ENCODE results near the gene SCAMP4.

Gene SCAMP4

GRCh38 chr19:1938071-1938470, 32.9 kb downstream of the SCAMP4 start:
- no peak for DNase-seq (ENCODE audit: low read depth in 2 of 2)

- no peak for DNase-seq (ENCODE audit: low read depth in 2 of 2)
Measured at GRCh38 chr19:1941146-1942077, 36.2 kb downstream of the SCAMP4 start, which contains the start of gene CSNK1G2. CSNK1G2 (plus strand) TSS chr19:1941172; CDS start chr19:1969773, 28,601 bp downstream.

- DNase-seq (ENCODE audit: low read depth in 2 of 2): peak; percentile 55 to 67
Measured at GRCh38 chr19:1942078-1942933, 37.1 kb downstream of the SCAMP4 start.

GRCh38 chr19:1942934-1943555, 37.8 kb downstream of the SCAMP4 start:
- no peak for DNase-seq (ENCODE audit: low read depth in 2 of 2)

- no peak for DNase-seq (ENCODE audit: low read depth in 2 of 2)
Measured at GRCh38 chr19:1943661-1944087, 38.5 kb downstream of the SCAMP4 start.

- DNase-seq (ENCODE audit: low read depth in 2 of 2): no peak
Measured at GRCh38 chr19:1944088-1944915, 39.1 kb downstream of the SCAMP4 start.

- DNase-seq (ENCODE audit: low read depth in 2 of 2): no peak
Measured at GRCh38 chr19:1944916-1945561, 39.8 kb downstream of the SCAMP4 start.

GRCh38 chr19:1945899-1946298, 40.7 kb downstream of the SCAMP4 start:
- DNase-seq (ENCODE audit: low read depth in 2 of 2): no peak

GRCh38 chr19:1947651-1948209, 42.5 kb downstream of the SCAMP4 start:
- DNase-seq (ENCODE audit: low read depth in 2 of 2): no peak

GRCh38 chr19:1949304-1950101, 44.3 kb downstream of the SCAMP4 start:
- no peak for DNase-seq (ENCODE audit: low read depth in 2 of 2)

- DNase-seq (ENCODE audit: low read depth in 2 of 2): no peak
Measured at GRCh38 chr19:1950640-1951039, 45.4 kb downstream of the SCAMP4 start.

GRCh38 chr19:1952635-1953034, 47.4 kb downstream of the SCAMP4 start:
- DNase-seq (ENCODE audit: low read depth in 2 of 2): no peak

- no peak for DNase-seq (ENCODE audit: low read depth in 2 of 2)
Measured at GRCh38 chr19:1953037-1953436, 47.8 kb downstream of the SCAMP4 start.

- no peak for DNase-seq (ENCODE audit: low read depth in 2 of 2)
Measured at GRCh38 chr19:1953441-1954094, 48.4 kb downstream of the SCAMP4 start.

- DNase-seq (ENCODE audit: low read depth in 2 of 2): no peak
Measured at GRCh38 chr19:1954532-1954933, 49.3 kb downstream of the SCAMP4 start.

- DNase-seq (ENCODE audit: low read depth in 2 of 2): no peak
Measured at GRCh38 chr19:1955171-1956121, 50.2 kb downstream of the SCAMP4 start.

GRCh38 chr19:1956122-1956494, 50.9 kb downstream of the SCAMP4 start:
- no peak for DNase-seq (ENCODE audit: low read depth in 2 of 2)

Measured in stimulated activated CD8-positive, alpha-beta memory T cell treated with anti-CD3 and anti-CD28 coated beads, Interleukin-7, amount 100 ng/mL, for 4 hours (primary cell).